Spleen (tissue), 11 donors: ENCODE results near the gene DLG2. TPM values are rescaled to one million over a fixed set of nuclear protein-coding genes. Genes with fewer than 3 reads are reported as not detected.

Experiments
- DNase-seq: peaks from one replicate; pipeline ENCODE4 v3.0.0-alpha.2; 2020
- H3K27ac ChIP-seq, 8 donors: fragments of 200-600 bp; sonication (generic) in 7 of 8; 1 replicate in 4 of 8; 2 replicates in 4 of 8; pipeline versions ENCODE4 v1.5.0 to v1.8.0; 2016 to 2021; ENCODE audit warnings: inconsistent platforms in 4 of 8, mild to moderate bottlenecking in 4 of 8, moderate library complexity in 1 of 8
- H3K27me3 ChIP-seq, 7 donors: fragments of 200-600 bp; sonication (generic) in 6 of 7; replicated peaks in 1 of 7; 1 replicate in 4 of 7; 2 replicates in 3 of 7; pipeline versions ENCODE4 v1.5.0 to v1.8.0; 2016 to 2021; ENCODE audit warnings: inconsistent platforms in 3 of 7, mild to moderate bottlenecking in 1 of 7
- H3K36me3 ChIP-seq, 6 donors: fragments of 200-600 bp; sonication (generic) in 5 of 6; 1 replicate in 4 of 6; 2 replicates in 2 of 6; pipeline versions ENCODE4 v1.5.0 to v1.8.0; 2016 to 2021; ENCODE audit warnings: inconsistent platforms in 2 of 6
- H3K4me1 ChIP-seq, 6 donors: fragments of 200-600 bp; sonication (generic) in 5 of 6; 1 replicate in 3 of 6; 2 replicates in 3 of 6; pipeline versions ENCODE4 v1.5.0 to v1.8.0; 2016 to 2021; ENCODE audit warnings: inconsistent platforms in 3 of 6
- H3K4me3 ChIP-seq, 8 donors: fragments of 200-600 bp; sonication (generic) in 7 of 8; 1 replicate in 4 of 8; 2 replicates in 4 of 8; pipeline versions ENCODE4 v1.5.0 to v1.8.0; 2016 to 2021; ENCODE audit warnings: inconsistent platforms in 4 of 8, mild to moderate bottlenecking in 4 of 8, moderate library complexity in 2 of 8
- H3K9me3 ChIP-seq, 8 donors: fragments of 200-600 bp; sonication (generic) in 7 of 8; 1 replicate in 4 of 8; 2 replicates in 4 of 8; pipeline versions ENCODE4 v1.5.0 to v1.8.0; 2016 to 2021; ENCODE audit warnings: inconsistent platforms in 4 of 8
- POLR2A ChIP-seq, 3 donors: fragments of 450-650 bp; IDR thresholded peaks; one replicate each; pipeline ENCODE4 v1.5.1; 2017; ENCODE audit warnings: antibody characterized with exemption in 3 of 3, mild to moderate bottlenecking in 1 of 3
- POLR2AphosphoS5 ChIP-seq, 3 donors: sonication (generic); formaldehyde crosslinking; IDR thresholded peaks; one replicate each; pipeline ENCODE4 v1.5.1; 2017; ENCODE audit warnings: antibody characterized with exemption in 3 of 3
- WGBS, 5 donors: extraction: QIAGEN DNeasy Blood & Tissue Kit in 3 of 5; methylation state at CpG; one replicate each; pipeline versions ENCODE4 v1.1.5 to v1.1.7; 2013 to 2018; 5-methylcytosine and 5-hydroxymethylcytosine counted together
- intact Hi-C: fragments of 100-400 bp; cut with DNase I; formaldehyde crosslinking; loops from one replicate; pipeline ENCODE4 v1.15.0; 2023; ENCODE audit warnings: low total_unique reads
- polyA plus RNA-seq, 3 donors: library from polyadenylated mRNA; stranded (reverse); fragments of 200-250 nt; gene quantifications; one replicate each; pipeline ENCODE4 v1.2.1, GENCODE V29; 2013
- total RNA-seq, 7 donors: library from RNA; depleted of rRNA in 3 of 7; stranded (reverse); fragments of >200 nt in 3 of 7; fragmentation: NEBNext Ultra II Directional in 4 of 7; extraction: Animal tissue kit (Norgen Biotek cat#: 25700) in 4 of 7; gene quantifications; one replicate each; pipeline versions ENCODE4 v1.1.0 to v1.2.1, GENCODE V29; 2016 to 2021
- TF ChIP-seq, protein P1 (sequence below), 11 experiments: fragments of 200-600 bp in 7 of 11; fragments of 450-650 bp in 4 of 11; sonication (generic) in 4 of 11; IDR thresholded peaks in 8 of 11; conservative IDR thresholded peaks in 3 of 11; 1 replicate in 7 of 11; 2 replicates in 4 of 11; pipeline versions ENCODE4 v1.4.0 to v1.8.0; 2016 to 2021; ENCODE audit warnings: antibody characterized with exemption in 11 of 11, inconsistent platforms in 4 of 11, mild to moderate bottlenecking in 1 of 11
- donor health status: healthy with polysubstance abuse.
- donor health status: DM: no; HTN: no; CAD: no; lungs with moderate emphysema.
- donor health status: DM: no; HTN: no; CAD: no.
- donor health status: Bipolar disorder and iron deficiency.
- donor health status: healthy.
- donor health status: DM: no; HTN: no; CAD: no.
- donor health status: DM: yes; HTN: yes; CAD: no.

The DLG2 gene
- total and polyA plus RNA-seq, 10 donors, result 0.43 to 12.7 (median 7.9) TPM

DNA sequence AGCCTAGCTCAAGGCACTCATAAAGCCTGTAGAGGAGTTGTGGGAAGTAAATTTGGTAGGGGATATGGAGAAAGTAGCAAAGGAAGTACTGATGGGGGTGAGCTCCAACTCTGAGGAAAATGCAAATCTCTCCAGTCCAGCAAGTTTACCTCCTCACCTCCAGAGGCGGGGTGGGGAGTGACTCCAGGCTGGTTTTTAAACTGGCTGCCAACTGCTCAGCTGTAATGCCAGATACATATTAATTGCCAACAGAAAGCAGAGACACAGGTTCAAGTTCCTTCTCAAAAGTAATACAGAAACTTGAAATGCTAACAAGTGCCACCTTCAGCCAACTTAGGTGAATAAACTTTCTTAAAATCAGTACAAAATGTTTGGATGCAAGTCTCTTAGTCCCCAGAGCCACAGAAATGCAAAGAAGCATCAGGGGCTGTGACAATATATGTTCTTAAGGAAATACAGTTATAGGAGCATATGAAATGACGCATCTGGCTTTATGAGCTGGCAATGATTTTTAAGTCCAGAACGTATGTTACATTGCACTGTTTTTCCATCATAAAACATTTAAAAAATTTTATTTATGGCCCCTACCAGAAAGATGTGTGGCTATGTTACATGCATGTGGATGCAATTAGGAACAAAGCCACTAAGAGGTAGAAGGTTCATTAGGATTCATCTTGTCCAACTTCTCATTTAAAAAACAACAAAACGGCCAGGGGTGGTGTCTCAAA lies 1904.6 kb downstream of the DLG2 start:
- no peak overlapping the region for H3K27ac ChIP-seq
- no peak for TF ChIP-seq POLR2A (IDR thresholded peaks at IDR 0.05)
- intact Hi-C loops, result loop anchor here (10.0 kb wide), 1 partner anchor 428 kb away; no protein-coding TSS in a partner anchor
- H3K4me1 ChIP-seq, result peaks cover 0 to 25% (median 12%) of the 10 kb centered on the region in 6 donors
- H3K36me3 ChIP-seq, result no peaks in the 10 kb centered on the region
- DNase-seq, result no peak
- 73 to 89% (median 79%) methylated on average over 4 of the region's 4 CpGs for WGBS, 5 donors
- H3K9me3 ChIP-seq, result no peaks in the 10 kb centered on the region
- H3K4me3 ChIP-seq, result no peak overlapping the region
- no peaks in the 10 kb centered on the region for H3K27me3 ChIP-seq

DNA sequence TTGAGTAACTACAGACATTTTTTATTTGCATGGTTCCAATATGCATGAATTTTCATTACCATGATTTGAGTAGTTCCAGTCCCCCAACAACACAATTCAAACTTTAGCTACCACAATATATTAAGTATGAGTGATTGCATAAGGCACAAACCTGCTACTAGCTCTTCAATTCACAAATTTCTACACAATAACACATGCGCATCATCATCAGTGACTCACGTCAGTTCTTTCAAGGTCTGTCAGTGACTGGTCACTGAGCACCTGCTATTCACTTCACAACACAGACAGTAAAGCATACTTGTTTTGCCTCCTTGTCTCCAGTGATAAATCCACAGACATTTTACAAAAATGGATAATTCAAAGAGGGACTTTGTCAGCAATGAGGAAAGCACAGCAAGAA lies 1905.9 kb downstream of the DLG2 start:
- 83 to 98% (median 85%) methylated on average over 2 of the region's 2 CpGs for WGBS, 5 donors

DNA sequence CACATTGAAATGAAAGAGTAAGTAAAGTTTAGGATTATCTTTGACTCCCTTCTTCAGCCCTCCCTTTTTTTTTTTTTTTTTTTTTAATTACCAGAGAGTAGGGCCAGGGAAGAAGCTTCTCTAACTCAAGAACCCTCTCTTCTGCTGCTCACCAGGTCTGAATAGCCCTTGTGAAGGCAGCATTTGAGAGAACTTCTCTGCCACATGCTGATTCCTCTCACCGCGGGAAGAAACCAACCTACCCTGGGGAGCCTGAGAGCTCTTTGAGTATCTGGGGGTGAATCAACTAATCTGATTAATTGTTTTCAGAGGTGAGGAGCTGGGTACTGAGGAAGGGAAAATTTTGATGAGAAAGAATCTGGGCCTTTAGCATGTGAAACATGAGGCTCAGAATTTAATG lies 1906.5 kb downstream of the DLG2 start:
- intact Hi-C loops, result loop anchor here (10.0 kb wide), 1 partner anchor 426 kb away; no protein-coding TSS in a partner anchor
- no peaks in the 10 kb centered on the region for H3K27me3 ChIP-seq
- DNase-seq, result no peak
- WGBS, 5 donors, result 67 to 77% (median 69%) methylated on average over 2 of the region's 2 CpGs
- H3K4me3 ChIP-seq, result no peak overlapping the region
- no peaks in the 10 kb centered on the region for H3K36me3 ChIP-seq
- no peaks in the 10 kb centered on the region for H3K9me3 ChIP-seq
- no peak overlapping the region for H3K27ac ChIP-seq
- peaks cover 0 to 20% (median 10%) of the 10 kb centered on the region in 6 donors for H3K4me1 ChIP-seq
- TF ChIP-seq, protein P1, sequence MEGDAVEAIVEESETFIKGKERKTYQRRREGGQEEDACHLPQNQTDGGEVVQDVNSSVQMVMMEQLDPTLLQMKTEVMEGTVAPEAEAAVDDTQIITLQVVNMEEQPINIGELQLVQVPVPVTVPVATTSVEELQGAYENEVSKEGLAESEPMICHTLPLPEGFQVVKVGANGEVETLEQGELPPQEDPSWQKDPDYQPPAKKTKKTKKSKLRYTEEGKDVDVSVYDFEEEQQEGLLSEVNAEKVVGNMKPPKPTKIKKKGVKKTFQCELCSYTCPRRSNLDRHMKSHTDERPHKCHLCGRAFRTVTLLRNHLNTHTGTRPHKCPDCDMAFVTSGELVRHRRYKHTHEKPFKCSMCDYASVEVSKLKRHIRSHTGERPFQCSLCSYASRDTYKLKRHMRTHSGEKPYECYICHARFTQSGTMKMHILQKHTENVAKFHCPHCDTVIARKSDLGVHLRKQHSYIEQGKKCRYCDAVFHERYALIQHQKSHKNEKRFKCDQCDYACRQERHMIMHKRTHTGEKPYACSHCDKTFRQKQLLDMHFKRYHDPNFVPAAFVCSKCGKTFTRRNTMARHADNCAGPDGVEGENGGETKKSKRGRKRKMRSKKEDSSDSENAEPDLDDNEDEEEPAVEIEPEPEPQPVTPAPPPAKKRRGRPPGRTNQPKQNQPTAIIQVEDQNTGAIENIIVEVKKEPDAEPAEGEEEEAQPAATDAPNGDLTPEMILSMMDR (IDR thresholded peaks at IDR 0.05 in 8 of 11, conservative IDR thresholded peaks at IDR 0.05 in 3 of 11), result no peak
- TF ChIP-seq POLR2AphosphoS5 (IDR thresholded peaks at IDR 0.05) (no peak), POLR2A (IDR thresholded peaks at IDR 0.05) (no peak)

More for the DNA sequence above, 1905.9 kb downstream of the DLG2 start:
- H3K4me1 ChIP-seq, result peaks cover 0 to 25% (median 12%) of the 10 kb centered on the region in 6 donors
- no peaks in the 10 kb centered on the region for H3K9me3 ChIP-seq
- no peaks in the 10 kb centered on the region for H3K27me3 ChIP-seq
- no peak for DNase-seq
- H3K4me3 ChIP-seq, result no peak overlapping the region
- no peak for TF ChIP-seq POLR2A (IDR thresholded peaks at IDR 0.05)
- no peak for TF ChIP-seq POLR2AphosphoS5 (IDR thresholded peaks at IDR 0.05)
- TF ChIP-seq, protein P1 (IDR thresholded peaks at IDR 0.05 in 8 of 11, conservative IDR thresholded peaks at IDR 0.05 in 3 of 11), result no peak
- no peak overlapping the region for H3K27ac ChIP-seq
- no peaks in the 10 kb centered on the region for H3K36me3 ChIP-seq
- intact Hi-C loops, result loop anchor here (10.0 kb wide), 1 partner anchor 426 kb away; no protein-coding TSS in a partner anchor

DNA sequence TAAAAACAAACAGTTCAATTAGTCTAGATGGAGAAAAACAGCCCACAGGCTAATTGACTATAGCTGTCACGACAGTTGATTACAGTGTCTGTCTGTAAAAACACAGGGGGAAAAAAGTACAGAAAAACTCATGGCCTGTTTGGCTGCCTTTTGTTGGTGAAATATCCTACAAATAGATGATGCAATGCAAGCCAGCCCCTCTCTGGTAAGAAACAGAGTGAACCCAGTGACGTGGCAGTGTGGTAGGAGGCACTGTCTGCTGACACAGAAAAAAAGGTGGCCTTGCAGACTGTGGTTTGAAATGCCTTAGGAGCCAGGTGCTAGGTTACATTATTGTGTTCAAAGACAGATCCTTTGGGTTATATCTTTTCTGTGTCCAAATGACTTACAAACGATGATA lies 1909.6 kb downstream of the DLG2 start:
- H3K27ac ChIP-seq, result no peak overlapping the region
- H3K27me3 ChIP-seq, result no peaks in the 10 kb centered on the region
- 56 to 74% (median 71%) methylated on average over 3 of the region's 3 CpGs for WGBS, 5 donors
- no peaks in the 10 kb centered on the region for H3K36me3 ChIP-seq
- no peak for TF ChIP-seq POLR2A (IDR thresholded peaks at IDR 0.05)
- no peak for TF ChIP-seq POLR2AphosphoS5 (IDR thresholded peaks at IDR 0.05)
- TF ChIP-seq, protein P1 (IDR thresholded peaks at IDR 0.05 in 8 of 11, conservative IDR thresholded peaks at IDR 0.05 in 3 of 11), result no peak
- no peaks in the 10 kb centered on the region for H3K9me3 ChIP-seq
- H3K4me1 ChIP-seq, result no peaks in the 10 kb centered on the region
- intact Hi-C loops, result no loop called here
- DNase-seq, result no peak
- no peak overlapping the region for H3K4me3 ChIP-seq
